PFSK-1 (cell line): ENCODE results near the gene CAV1.

ENCODE experiments used
- FOXP2 ChIP-seq: optimal IDR thresholded peaks from 2 replicates; pipeline ENCODE3; 2011; ENCODE audit warnings: borderline replicate concordance, control low read depth, inconsistent platforms; ENCODE audit not compliant: insufficient read depth; ENCODE audit errors: extremely low read length, extremely low read depth
- POLR2AphosphoS5 ChIP-seq: IDR thresholded peaks from 2 replicates; pipeline ENCODE4 v1.6.1; 2012; ENCODE audit warnings: low read depth, mild to moderate bottlenecking, control low read depth, low read length, moderate library complexity
- REST ChIP-seq, 2 experiments: IDR thresholded peaks; 2 replicates each; pipeline versions ENCODE4 v1.6.1 to v1.8.0; 2011 to 2012; ENCODE audit warnings: low read depth in 2 of 2, low read length in 2 of 2, control low read depth in 1 of 2, inconsistent platforms in 1 of 2, mild to moderate bottlenecking in 1 of 2, moderate library complexity in 1 of 2; ENCODE audit not compliant: insufficient read depth in 1 of 2
- TAF1 ChIP-seq: IDR thresholded peaks from 2 replicates; pipeline ENCODE4 v1.6.1; 2012; ENCODE audit warnings: low read length, control low read depth, borderline replicate concordance; ENCODE audit not compliant: insufficient read depth

- TF ChIP-seq POLR2AphosphoS5 (no peak), TAF1 (no peak), REST (IDR thresholded peaks at IDR 0.05; ENCODE audit: insufficient read depth in 1 of 2, low read depth in 2 of 2, low read length in 2 of 2) (no peak), FOXP2 (no peak)
Measured at GRCh38 chr7:116582164-116582732, 57.4 kb downstream of the CAV1 start.
